Effector memory CD4-positive, alpha-beta T cell (primary cell): ENCODE results near the gene RTTN.
"Not testable (repeated sequence)": the region's sequence is repeated elsewhere in the genome, so short reads cannot be mapped to it uniquely, and the experiment has no call there.

Experiments used
- DNase-seq, 3 donors: peaks; one replicate each; pipeline ENCODE4 v3.0.0-alpha.2; 2020
- H3K27ac ChIP-seq: 2 replicates; pipeline ENCODE4 v1.7.0; 2013; ENCODE audit warnings: mild to moderate bottlenecking, low read length, moderate library complexity; ENCODE audit not compliant: insufficient read depth, poor library complexity, severe bottlenecking
- H3K27me3 ChIP-seq: replicated peaks from 2 replicates; pipeline ENCODE4 v1.7.0; 2013; ENCODE audit warnings: mild to moderate bottlenecking, low read length; ENCODE audit not compliant: insufficient read depth, control insufficient read depth, poor library complexity, severe bottlenecking
- H3K36me3 ChIP-seq: 2 replicates; pipeline ENCODE4 v1.7.0; 2013; ENCODE audit warnings: mild to moderate bottlenecking, low read length, moderate library complexity; ENCODE audit not compliant: control insufficient read depth, insufficient read depth
- H3K4me1 ChIP-seq: 2 replicates; pipeline ENCODE4 v1.7.0; 2013; ENCODE audit warnings: low read length, mild to moderate bottlenecking; ENCODE audit not compliant: control insufficient read depth, insufficient read depth, poor library complexity, severe bottlenecking
- H3K4me3 ChIP-seq: 2 replicates; pipeline ENCODE4 v1.7.0; 2013; ENCODE audit warnings: low read length, low read depth, mild to moderate bottlenecking; ENCODE audit not compliant: insufficient read depth, poor library complexity, severe bottlenecking
- H3K9me3 ChIP-seq: 2 replicates; pipeline ENCODE4 v1.7.0; 2013; ENCODE audit warnings: mild to moderate bottlenecking, low read length, moderate library complexity; ENCODE audit not compliant: control insufficient read depth
- total RNA-seq, 3 donors: gene quantifications; one replicate each; lab custom pipeline; 2026; lab: John Stamatoyannopoulos, UW

Gene RTTN
- 36.0 to 52.7 (median 52.1) reads per million in 3 donors for total RNA-seq

DNA sequence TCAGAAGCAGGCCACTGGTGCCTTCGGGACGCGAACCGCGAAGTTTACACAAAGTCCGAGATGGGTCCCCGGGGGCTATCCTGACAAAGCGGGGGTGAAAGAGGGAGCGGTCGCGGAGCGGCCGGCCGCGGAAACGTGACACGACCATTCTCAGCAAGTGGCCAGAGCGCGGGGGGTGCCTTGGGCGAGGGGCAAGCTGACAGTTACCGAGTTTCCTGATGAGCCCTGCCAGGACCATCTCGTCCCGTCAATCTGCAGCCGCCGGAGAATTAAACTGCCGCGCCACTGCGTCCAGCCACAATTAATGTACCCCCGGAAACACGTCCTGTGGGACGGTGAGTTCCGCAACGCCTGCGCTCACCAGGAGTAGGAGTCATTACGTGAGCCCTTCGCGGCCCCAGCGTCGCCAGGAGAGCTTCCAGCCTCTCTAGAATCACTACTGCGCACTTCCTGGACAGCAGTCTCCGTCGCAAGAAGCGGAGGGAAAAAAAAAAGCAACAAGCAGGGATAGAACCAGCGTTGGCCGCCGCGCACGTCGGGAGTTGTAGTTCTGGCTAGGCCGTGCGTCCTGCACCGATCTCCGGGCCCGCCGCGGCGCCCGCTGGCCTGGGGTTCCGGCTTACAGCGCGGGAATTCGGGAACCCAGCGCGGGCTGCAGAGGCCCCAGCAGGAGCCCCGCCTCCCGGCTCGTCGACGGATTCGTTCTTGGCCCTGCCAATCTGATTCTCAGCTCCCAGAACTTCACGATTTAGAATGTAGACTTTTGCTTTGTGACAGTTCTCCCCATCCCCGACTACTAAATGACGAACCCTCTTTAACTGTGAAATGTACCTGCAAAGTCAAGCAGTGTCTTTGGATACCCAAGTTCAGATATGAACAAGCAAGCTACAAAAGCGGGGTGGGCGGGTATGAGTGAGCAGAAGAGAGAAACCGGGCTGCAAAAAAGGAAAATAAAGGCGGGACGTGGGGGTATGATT lies at the start of gene RTTN:
Gene RTTN (minus strand): TSS at position 267 of the 977 bp plus-strand sequence. CDS start 29 bp downstream, at position 238.
- Histone ChIP-seq H3K36me3 (no peaks in the 10 kb centered on the region), H3K27me3 (no peaks in the 10 kb centered on the region), H3K4me3 (peak within 1 kb of the TSS; percentile 95), H3K27ac (peak within 1 kb of the TSS; percentile 88), H3K9me3 (no peaks in the 10 kb centered on the region), H3K4me1 (peaks cover 4% of the 10 kb centered on the region)
- peak; percentile 71 to 87 (median 82) for DNase-seq

- Histone ChIP-seq H3K4me3 (no peak overlapping the region), H3K27ac (no peak overlapping the region), H3K4me1 (no peaks in the 10 kb centered on the region), H3K36me3 (no peaks in the 10 kb centered on the region), H3K9me3 (no peaks in the 10 kb centered on the region), H3K27me3 (no peaks in the 10 kb centered on the region)
- no peak for DNase-seq
Observed at GRCh38 chr18:70250781-70251180, 45.3 kb upstream of the RTTN start.

GRCh38 chr18:70249861-70250260 lies 44.4 kb upstream of the RTTN start:
- H3K27ac ChIP-seq, H3K4me1 ChIP-seq, DNase-seq, H3K4me3 ChIP-seq, H3K27me3 ChIP-seq, H3K36me3 ChIP-seq, H3K9me3 ChIP-seq: not testable (repeated sequence)

DNA sequence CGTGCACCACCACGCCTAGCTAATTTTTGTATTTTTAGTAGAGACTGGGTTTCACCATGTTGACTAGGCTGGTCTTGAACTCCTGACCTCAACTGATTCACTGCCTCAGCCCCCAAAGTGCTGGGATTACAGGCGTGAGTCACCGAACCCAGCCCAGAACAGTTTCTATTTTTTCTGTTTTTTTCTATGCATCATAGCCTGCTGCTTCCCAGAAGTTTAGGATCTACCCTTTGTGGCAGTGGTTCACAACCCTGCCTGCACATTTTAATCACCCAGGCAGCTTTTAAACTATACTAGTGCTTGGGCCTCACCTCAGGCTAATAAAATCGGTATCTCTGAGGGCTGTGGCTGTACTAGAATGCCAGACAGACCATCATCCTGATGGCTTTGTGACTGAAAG lies 43.6 kb upstream of the RTTN start:
- Histone ChIP-seq H3K9me3 (no peaks in the 10 kb centered on the region), H3K4me1 (no peaks in the 10 kb centered on the region)

GRCh38 chr18:70246061-70246466 lies 40.6 kb upstream of the RTTN start:
- no peak for DNase-seq
- H3K4me3 ChIP-seq, result no peak overlapping the region
- H3K4me1 ChIP-seq, result no peaks in the 10 kb centered on the region
- H3K27me3 ChIP-seq, result no peaks in the 10 kb centered on the region
- H3K36me3 ChIP-seq, result no peaks in the 10 kb centered on the region
- no peak overlapping the region for H3K27ac ChIP-seq
- H3K9me3 ChIP-seq, result no peaks in the 10 kb centered on the region

More for the DNA sequence above, 43.6 kb upstream of the RTTN start:
- H3K4me3 ChIP-seq, result no peak overlapping the region
- H3K27ac ChIP-seq, result no peak overlapping the region
- no peak for DNase-seq
- H3K36me3 ChIP-seq, result no peaks in the 10 kb centered on the region
- H3K27me3 ChIP-seq, result no peaks in the 10 kb centered on the region

GRCh38 chr18:70243131-70243929 lies 37.8 kb upstream of the RTTN start:
- Histone ChIP-seq H3K36me3 (no peaks in the 10 kb centered on the region), H3K4me3 (no peak overlapping the region), H3K4me1 (no peaks in the 10 kb centered on the region), H3K27ac (no peak overlapping the region), H3K9me3 (no peaks in the 10 kb centered on the region), H3K27me3 (no peaks in the 10 kb centered on the region)
- no peak for DNase-seq

DNA sequence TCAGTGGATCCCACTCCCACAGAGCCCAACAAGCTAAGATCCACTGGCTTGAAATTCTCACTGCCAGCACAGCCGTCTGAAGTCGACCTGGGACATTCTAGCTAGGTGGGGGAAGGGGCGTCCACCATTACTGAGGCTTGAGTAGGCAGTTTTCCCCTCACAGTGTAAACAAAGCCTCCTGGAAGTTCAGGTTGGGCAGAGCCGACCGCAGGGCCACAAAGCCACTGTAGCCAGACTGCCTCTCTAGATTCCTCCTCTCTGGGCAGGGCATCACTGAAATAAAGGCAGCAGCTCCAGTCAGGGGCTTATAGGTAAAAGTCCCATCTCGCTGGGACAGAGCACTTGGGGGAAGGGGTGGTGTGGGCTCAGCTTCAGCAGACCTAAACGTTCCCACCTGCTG lies 31.4 kb upstream of the RTTN start:
- not testable (repeated sequence) for H3K4me3 ChIP-seq, H3K27me3 ChIP-seq, H3K9me3 ChIP-seq, H3K27ac ChIP-seq, H3K4me1 ChIP-seq, H3K36me3 ChIP-seq, DNase-seq

DNA sequence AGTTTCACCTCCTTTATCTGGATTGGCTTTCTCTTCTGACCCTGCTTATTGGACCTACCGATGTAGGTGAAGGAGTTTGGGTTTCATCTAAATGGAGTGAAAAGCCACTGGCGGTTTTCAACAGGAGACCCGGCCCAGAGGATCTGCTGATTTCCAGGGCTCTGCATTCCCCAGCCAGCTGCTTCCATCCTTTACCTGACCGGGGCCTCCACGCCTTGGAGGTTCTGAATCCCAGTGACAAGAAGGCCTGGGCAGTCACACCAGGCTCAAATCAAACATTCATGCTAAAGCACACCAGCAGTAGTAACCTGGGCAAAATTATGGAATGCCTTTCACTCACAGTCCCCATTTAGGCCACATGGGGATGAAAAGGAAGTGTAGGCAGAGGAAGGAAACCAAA lies 30.0 kb upstream of the RTTN start:
- H3K4me1 ChIP-seq, result no peaks in the 10 kb centered on the region
- no peak for DNase-seq
- H3K27ac ChIP-seq, result no peak overlapping the region
- no peaks in the 10 kb centered on the region for H3K36me3 ChIP-seq
- H3K9me3 ChIP-seq, result no peaks in the 10 kb centered on the region
- no peak overlapping the region for H3K4me3 ChIP-seq
- no peaks in the 10 kb centered on the region for H3K27me3 ChIP-seq

DNA sequence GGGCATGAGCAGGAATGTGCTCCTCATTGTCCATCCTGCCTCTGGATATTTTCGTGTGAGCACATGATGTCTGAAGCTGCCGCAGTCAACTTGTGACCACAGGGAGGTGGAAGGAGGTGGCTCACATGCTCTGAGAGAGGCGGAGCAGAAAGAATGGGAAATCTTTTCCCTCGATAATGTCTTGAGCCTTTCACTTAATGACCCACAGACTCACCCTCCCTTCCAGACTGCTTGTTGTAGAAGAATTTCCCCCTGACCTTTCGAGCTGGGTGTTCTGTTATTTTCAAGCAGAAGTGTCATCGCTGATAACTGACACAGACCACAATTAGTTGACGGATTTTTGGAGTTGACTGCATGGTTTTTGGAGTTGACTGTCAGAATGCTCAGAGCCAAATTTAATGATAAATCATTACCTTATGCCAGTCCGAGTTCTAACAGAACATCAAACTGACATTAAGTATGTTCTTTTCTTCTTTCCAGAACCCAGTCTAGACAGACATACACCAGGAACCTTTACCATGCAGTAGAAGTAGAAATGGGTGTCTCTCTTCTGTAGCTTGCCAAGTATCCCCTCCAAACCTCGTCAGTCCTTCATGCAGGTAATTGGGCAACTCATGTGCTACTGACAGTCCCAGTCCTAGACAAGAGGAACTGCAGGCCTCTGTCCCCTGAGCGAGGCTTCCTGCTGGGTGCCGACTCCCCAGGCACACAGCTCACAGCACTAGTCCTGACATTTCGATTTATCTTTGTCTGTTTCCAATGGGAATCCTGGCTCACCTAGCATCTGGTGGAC lies 29.4 kb upstream of the RTTN start:
- no peak for DNase-seq
- no peaks in the 10 kb centered on the region for H3K27me3 ChIP-seq
- H3K36me3 ChIP-seq, result no peaks in the 10 kb centered on the region
- no peak overlapping the region for H3K27ac ChIP-seq
- H3K4me1 ChIP-seq, result no peaks in the 10 kb centered on the region
- H3K9me3 ChIP-seq, result no peaks in the 10 kb centered on the region
- H3K4me3 ChIP-seq, result no peak overlapping the region
